A549 (cell line): ENCODE measurements around the gene COMMD7.

Experiments used
- BHLHE40 ChIP-seq: IDR thresholded peaks from 2 replicates; pipeline ENCODE4 v1.6.1; 2012; ENCODE audit warnings: low read depth, low read length, inconsistent platforms
- CTCF ChIP-seq: fragments of >200 bp; sonication (Bioruptor Twin); formaldehyde crosslinking; IDR thresholded peaks from 3 replicates; pipeline ENCODE4 v1.5.1; 2016
- EHMT2 ChIP-seq: fragments of 200-600 bp; sonication (generic); IDR thresholded peaks from 2 replicates; pipeline ENCODE4 v1.6.1; 2016; ENCODE audit warnings: antibody characterized with exemption, low read depth, mild to moderate bottlenecking, moderate library complexity
- JUNB ChIP-seq: fragments of >200 bp; sonication (Bioruptor Twin); formaldehyde crosslinking; IDR thresholded peaks from 2 replicates; pipeline ENCODE4 v1.6.1; 2016
- MAZ ChIP-seq: fragments of 150-350 bp; IDR thresholded peaks from 2 replicates; pipeline ENCODE4 v1.6.1; 2014; ENCODE audit warnings: antibody characterized with exemption, low read depth, low read length, borderline replicate concordance
- MYC ChIP-seq: IDR thresholded peaks from 2 replicates; pipeline ENCODE4 v1.6.1; 2012; ENCODE audit warnings: mild to moderate bottlenecking, inconsistent platforms, low read length, improper control_type of control experiment, borderline replicate concordance
- PHF8 ChIP-seq: fragments of 200-600 bp; sonication (generic); IDR thresholded peaks from 2 replicates; pipeline ENCODE4 v1.6.1; 2016; ENCODE audit warnings: low read depth, mild to moderate bottlenecking, antibody characterized with exemption, moderate library complexity, borderline replicate concordance
- POLR2A ChIP-seq: IDR thresholded peaks from 2 replicates; pipeline ENCODE4 v1.6.1; 2012; ENCODE audit warnings: mild to moderate bottlenecking, low read length
- TP53 ChIP-seq: fragments of 250-450 bp; sonication (Bioruptor Pico); IDR thresholded peaks from 2 replicates; pipeline ENCODE4 v1.5.0; 2021; ENCODE audit warnings: mild to moderate bottlenecking, moderate library complexity
- TF ChIP-seq, protein P1 (sequence below): IDR thresholded peaks from 2 replicates; pipeline ENCODE4 v1.6.1; 2012; ENCODE audit warnings: low read depth, borderline replicate concordance

- no peak for TF ChIP-seq CTCF
- TF ChIP-seq JUNB = no peak
- TF ChIP-seq, protein P1, sequence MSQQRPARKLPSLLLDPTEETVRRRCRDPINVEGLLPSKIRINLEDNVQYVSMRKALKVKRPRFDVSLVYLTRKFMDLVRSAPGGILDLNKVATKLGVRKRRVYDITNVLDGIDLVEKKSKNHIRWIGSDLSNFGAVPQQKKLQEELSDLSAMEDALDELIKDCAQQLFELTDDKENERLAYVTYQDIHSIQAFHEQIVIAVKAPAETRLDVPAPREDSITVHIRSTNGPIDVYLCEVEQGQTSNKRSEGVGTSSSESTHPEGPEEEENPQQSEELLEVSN = no peak
- no peak for TF ChIP-seq PHF8
- no peak for TF ChIP-seq POLR2A
- no peak for TF ChIP-seq BHLHE40
- TF ChIP-seq MAZ = no peak
- TF ChIP-seq TP53 (CRISPR knock-in tag) = no peak
- TF ChIP-seq EHMT2 = no peak
- TF ChIP-seq MYC = no peak
These were observed 2.1 kb downstream of the COMMD7 start for GRCh38 chr20:32741151-32741550.
